Kidney (tissue), 14 donors: ENCODE measurements around the gene IGSF22. TPM values are rescaled to one million over a fixed set of nuclear protein-coding genes. Genes with fewer than 3 reads are reported as not detected.
"Not testable (repeated sequence)": the region's sequence is repeated elsewhere in the genome, so short reads cannot be mapped to it uniquely, and the experiment has no call there.

ENCODE experiments used
- DNase-seq, 5 donors: peaks; one replicate each; pipeline ENCODE4 v3.0.0-alpha.2; 2013 to 2020
- FAIRE-seq: peaks from 2 replicates; lab custom pipeline; 2012; peaks lifted over from hg19 to GRCh38; lab: Jason Lieb, UNC
- H3K27ac ChIP-seq, 2 donors: one replicate each; pipeline ENCODE4 v1.7.0; 2013; ENCODE audit warnings: low read depth in 2 of 2, low read length in 2 of 2, inconsistent platforms in 1 of 2
- H3K27me3 ChIP-seq: one replicate; pipeline ENCODE4 v1.7.1; 2013; ENCODE audit warnings: low read length, inconsistent platforms; ENCODE audit not compliant: control insufficient read depth, insufficient read depth
- H3K36me3 ChIP-seq, 3 donors: one replicate each; pipeline versions ENCODE4 v1.7.0 to v1.7.1; 2013; ENCODE audit warnings: low read length in 3 of 3, control low read depth in 1 of 3, inconsistent platforms in 1 of 3; ENCODE audit not compliant: insufficient read depth in 3 of 3, control insufficient read depth in 2 of 3
- H3K4me1 ChIP-seq, 3 donors: one replicate each; pipeline versions ENCODE4 v1.7.0 to v1.7.1; 2013; ENCODE audit warnings: low read length in 3 of 3, inconsistent platforms in 1 of 3, low read depth in 1 of 3; ENCODE audit not compliant: control insufficient read depth in 2 of 3, insufficient read depth in 2 of 3
- H3K4me3 ChIP-seq, 3 donors: one replicate each; pipeline versions ENCODE4 v1.7.0 to v1.8.1; 2013; ENCODE audit warnings: low read length in 3 of 3, control low read depth in 1 of 3, inconsistent platforms in 1 of 3
- H3K9ac ChIP-seq, 3 donors: one replicate each; pipeline versions ENCODE4 v1.7.0 to v1.7.1; 2013; ENCODE audit warnings: low read length in 3 of 3, control low read depth in 1 of 3, inconsistent platforms in 1 of 3
- H3K9me3 ChIP-seq, 3 donors: one replicate each; pipeline versions ENCODE4 v1.7.0 to v1.7.1; 2013; ENCODE audit warnings: low read length in 3 of 3, control low read depth in 1 of 3, inconsistent platforms in 1 of 3; ENCODE audit not compliant: control insufficient read depth in 2 of 3, insufficient read depth in 1 of 3
- CTCF ChIP-seq: IDR thresholded peaks from 3 replicates; pipeline ENCODE4 v1.5.1; 2012; ENCODE audit warnings: mild to moderate bottlenecking, moderate library complexity, borderline replicate concordance; ENCODE audit not compliant: insufficient read depth; ENCODE audit errors: extremely low read depth
- intact Hi-C: fragments of 100-400 bp; cut with DNase I; formaldehyde crosslinking; loops from one replicate; pipeline ENCODE4 v1.11.1; 2022
- polyA plus RNA-seq: library from polyadenylated mRNA; stranded (reverse); fragments of 350-450 nt; fragmentation: Illumina TruSeq; extraction: RNeasy Lipid Tissue Mini Kit (QIAGEN cat#74804); gene quantifications from one replicate; pipeline ENCODE4 v1.2.3, GENCODE V29; 2014; ENCODE audit warnings: low read depth, low replicate concordance; ENCODE audit not compliant: insufficient read depth
- total RNA-seq: library from RNA; stranded (reverse); fragmentation: NEBNext Ultra II Directional; extraction: Animal tissue kit (Norgen Biotek cat#: 25700); gene quantifications from one replicate; pipeline ENCODE4 v1.2.1, GENCODE V29; 2021
- donor health status: control.
- donor health status: control.
- donor health status: control.
- donor health status: control.
- donor health status: control.
- donor health status: DM: yes; HTN: yes; CAD: no.
- donor health status: Normal renal cell carcinoma (clear cell type).

The IGSF22 gene
- total and polyA plus RNA-seq, 2 donors from 2014 or later: 2.5 to 2.8 TPM

- DNase-seq (no peak), FAIRE-seq (no peak)
- H3K36me3 ChIP-seq: no peaks in the 10 kb centered on the region
- intact Hi-C loops: no loop called here
- H3K4me1 ChIP-seq: peaks cover 0 to 2% (median 0%) of the 10 kb centered on the region in 3 donors
- no peaks in the 10 kb centered on the region for H3K27me3 ChIP-seq
- H3K9me3 ChIP-seq: no peaks in the 10 kb centered on the region
- no peak overlapping the region for H3K4me3 ChIP-seq
- H3K27ac ChIP-seq: no peak overlapping the region
- TF ChIP-seq CTCF: no peak
- H3K9ac ChIP-seq: no peak overlapping the region
Observed at GRCh38 chr11:18669711-18670110, 56.3 kb downstream of the IGSF22 start.

- Histone ChIP-seq H3K27ac (no peak overlapping the region), H3K4me3 (no peak overlapping the region), H3K4me1 (peaks cover 0 to 2% (median 0%) of the 10 kb centered on the region in 3 donors), H3K27me3 (no peaks in the 10 kb centered on the region), H3K9ac (no peak overlapping the region), H3K9me3 (no peaks in the 10 kb centered on the region), H3K36me3 (no peaks in the 10 kb centered on the region)
- intact Hi-C loops: no loop called here
- FAIRE-seq (no peak), DNase-seq (no peak)
- no peak for TF ChIP-seq CTCF
Observed at GRCh38 chr11:18669219-18669596, 56.8 kb downstream of the IGSF22 start.

GRCh38 chr11:18668131-18668530 is 57.9 kb downstream of the IGSF22 start:
- intact Hi-C loops: no loop called here
- no peak for TF ChIP-seq CTCF
- H3K4me1 ChIP-seq: peaks cover 0 to 2% (median 0%) of the 10 kb centered on the region in 3 donors
- DNase-seq: no peak
- H3K36me3 ChIP-seq: no peaks in the 10 kb centered on the region
- H3K27me3 ChIP-seq: no peaks in the 10 kb centered on the region
- FAIRE-seq: no peak
- no peak overlapping the region for H3K9ac ChIP-seq
- H3K27ac ChIP-seq: no peak overlapping the region
- H3K4me3 ChIP-seq: no peak overlapping the region
- H3K9me3 ChIP-seq: no peaks in the 10 kb centered on the region

- FAIRE-seq, H3K4me1 ChIP-seq, H3K27ac ChIP-seq, H3K27me3 ChIP-seq, H3K36me3 ChIP-seq, DNase-seq, H3K9me3 ChIP-seq, H3K9ac ChIP-seq, intact Hi-C loops, H3K4me3 ChIP-seq: not testable (repeated sequence)
Observed at GRCh38 chr11:18665353-18665872, 60.6 kb downstream of the IGSF22 start.
